ENCODE results near the gene ZNF3. TPM values are rescaled to one million over a fixed set of nuclear protein-coding genes. Genes with fewer than 3 reads are reported as not detected.

The ZNF3 gene
- total and polyA plus RNA-seq, 9 of the 15 experiments (the other 6 are each of a cell fraction or from before 2014, with no cell fraction given): 30.0 to 64.9 (median 51.5) TPM

DNA sequence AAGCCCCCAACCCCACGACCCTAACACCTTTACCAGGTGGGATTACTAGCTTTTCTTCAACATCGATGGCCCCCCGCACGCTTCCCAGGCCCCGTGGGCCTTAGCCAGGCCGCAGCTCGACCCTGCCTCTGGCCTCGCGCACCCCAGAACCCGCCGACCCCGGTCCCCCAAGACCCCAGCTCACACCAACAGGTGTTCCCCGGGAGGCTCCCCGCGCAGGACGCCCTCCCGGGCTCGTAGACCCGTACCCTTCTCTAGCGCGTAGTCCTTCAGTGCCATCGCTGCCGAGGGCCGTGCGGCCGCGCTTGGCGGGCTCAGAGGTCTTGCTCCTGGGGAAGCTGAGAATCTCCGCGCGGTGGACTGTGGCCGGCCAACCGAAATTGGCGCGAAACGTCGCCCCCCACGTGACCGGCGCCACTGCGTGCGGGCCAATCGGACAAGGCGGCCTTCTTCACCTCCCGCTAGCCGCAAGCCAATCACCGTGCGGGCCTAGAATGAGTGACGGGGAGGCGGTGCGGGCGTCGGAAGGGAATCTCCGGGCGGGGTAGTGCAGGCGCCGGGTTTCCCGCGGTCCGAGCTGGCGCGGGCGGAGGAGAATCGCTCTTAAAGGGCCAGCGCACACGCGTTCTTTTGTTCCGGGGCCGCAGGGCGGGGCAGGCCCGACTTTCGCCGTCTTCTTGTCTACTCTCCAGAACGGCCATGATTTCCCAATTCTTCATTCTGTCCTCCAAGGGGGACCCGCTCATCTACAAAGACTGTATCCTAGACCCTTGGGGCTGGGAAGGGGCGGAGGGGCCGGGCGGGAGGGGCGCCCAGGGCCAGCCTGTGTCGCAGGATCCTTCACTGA lies 19.7 kb upstream of the ZNF3 start, which contains the start of the genes AP4M1 and MCM7 (continued):
- TF ChIP-seq, protein P1, sequence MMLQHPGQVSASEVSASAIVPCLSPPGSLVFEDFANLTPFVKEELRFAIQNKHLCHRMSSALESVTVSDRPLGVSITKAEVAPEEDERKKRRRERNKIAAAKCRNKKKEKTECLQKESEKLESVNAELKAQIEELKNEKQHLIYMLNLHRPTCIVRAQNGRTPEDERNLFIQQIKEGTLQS (IDR thresholded peaks at IDR 0.05): peak; percentile 38; the same call in 1 of the 2 replicates
- TF ChIP-seq, protein P1 (CRISPR knock-in tag; conservative IDR thresholded peaks at IDR 0.05): no peak; the same call in 1 of the 2 replicates
- peak; percentile 94; the same call in 1 of the 2 replicates for TF ChIP-seq LCOR (CRISPR knock-in tag; IDR thresholded peaks at IDR 0.05)
- TF ChIP-seq PRMT5 (CRISPR knock-in tag; IDR thresholded peaks at IDR 0.05): no peak
- TF ChIP-seq BACH1 (tag; IDR thresholded peaks at IDR 0.05): no peak
- TF ChIP-seq ZFP36 (IDR thresholded peaks at IDR 0.05; ENCODE audit: low read depth, low read length, partially characterized antibody): no peak
- TF ChIP-seq, protein P2, sequence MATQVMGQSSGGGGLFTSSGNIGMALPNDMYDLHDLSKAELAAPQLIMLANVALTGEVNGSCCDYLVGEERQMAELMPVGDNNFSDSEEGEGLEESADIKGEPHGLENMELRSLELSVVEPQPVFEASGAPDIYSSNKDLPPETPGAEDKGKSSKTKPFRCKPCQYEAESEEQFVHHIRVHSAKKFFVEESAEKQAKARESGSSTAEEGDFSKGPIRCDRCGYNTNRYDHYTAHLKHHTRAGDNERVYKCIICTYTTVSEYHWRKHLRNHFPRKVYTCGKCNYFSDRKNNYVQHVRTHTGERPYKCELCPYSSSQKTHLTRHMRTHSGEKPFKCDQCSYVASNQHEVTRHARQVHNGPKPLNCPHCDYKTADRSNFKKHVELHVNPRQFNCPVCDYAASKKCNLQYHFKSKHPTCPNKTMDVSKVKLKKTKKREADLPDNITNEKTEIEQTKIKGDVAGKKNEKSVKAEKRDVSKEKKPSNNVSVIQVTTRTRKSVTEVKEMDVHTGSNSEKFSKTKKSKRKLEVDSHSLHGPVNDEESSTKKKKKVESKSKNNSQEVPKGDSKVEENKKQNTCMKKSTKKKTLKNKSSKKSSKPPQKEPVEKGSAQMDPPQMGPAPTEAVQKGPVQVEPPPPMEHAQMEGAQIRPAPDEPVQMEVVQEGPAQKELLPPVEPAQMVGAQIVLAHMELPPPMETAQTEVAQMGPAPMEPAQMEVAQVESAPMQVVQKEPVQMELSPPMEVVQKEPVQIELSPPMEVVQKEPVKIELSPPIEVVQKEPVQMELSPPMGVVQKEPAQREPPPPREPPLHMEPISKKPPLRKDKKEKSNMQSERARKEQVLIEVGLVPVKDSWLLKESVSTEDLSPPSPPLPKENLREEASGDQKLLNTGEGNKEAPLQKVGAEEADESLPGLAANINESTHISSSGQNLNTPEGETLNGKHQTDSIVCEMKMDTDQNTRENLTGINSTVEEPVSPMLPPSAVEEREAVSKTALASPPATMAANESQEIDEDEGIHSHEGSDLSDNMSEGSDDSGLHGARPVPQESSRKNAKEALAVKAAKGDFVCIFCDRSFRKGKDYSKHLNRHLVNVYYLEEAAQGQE (IDR thresholded peaks at IDR 0.05; ENCODE audit: borderline replicate concordance): peak; percentile 94
- TF ChIP-seq, protein P2 (CRISPR knock-in tag; IDR thresholded peaks at IDR 0.05; ENCODE audit: low read depth): no peak
- peak; percentile 39; the same call in 1 of the 2 replicates for TF ChIP-seq HCFC1 (IDR thresholded peaks at IDR 0.05; ENCODE audit: low read depth, low read length)
- no peak for TF ChIP-seq RBM17 (IDR thresholded peaks at IDR 0.05; ENCODE audit: borderline replicate concordance, low read depth, low read length)
- no peak for TF ChIP-seq PTTG1 (tag; IDR thresholded peaks at IDR 0.05; ENCODE audit: low read depth)
- TF ChIP-seq, protein P3, sequence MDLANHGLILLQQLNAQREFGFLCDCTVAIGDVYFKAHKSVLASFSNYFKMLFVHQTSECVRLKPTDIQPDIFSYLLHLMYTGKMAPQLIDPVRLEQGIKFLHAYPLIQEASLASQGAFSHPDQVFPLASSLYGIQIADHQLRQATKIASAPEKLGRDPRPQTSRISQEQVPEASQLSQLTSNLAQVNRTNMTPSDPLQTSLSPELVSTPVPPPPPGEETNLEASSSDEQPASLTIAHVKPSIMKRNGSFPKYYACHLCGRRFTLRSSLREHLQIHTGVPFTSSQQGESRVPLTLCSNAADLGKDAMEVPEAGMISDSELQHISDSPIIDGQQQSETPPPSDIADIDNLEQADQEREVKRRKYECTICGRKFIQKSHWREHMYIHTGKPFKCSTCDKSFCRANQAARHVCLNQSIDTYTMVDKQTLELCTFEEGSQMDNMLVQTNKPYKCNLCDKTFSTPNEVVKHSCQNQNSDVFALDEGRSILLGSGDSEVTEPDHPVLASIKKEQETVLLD (IDR thresholded peaks at IDR 0.05): 0 out of 2 replicates have a peak, but pooled peaks have one; percentile 22
- TF ChIP-seq KLF1 (tag; IDR thresholded peaks at IDR 0.05): no peak
